ENCODE measurements around the gene ADRA2C. TPM values are rescaled to one million over a fixed set of nuclear protein-coding genes. Genes with fewer than 3 reads are reported as not detected.

The ADRA2C gene
- total RNA-seq, 1 donor from 2014 or later, result 7.9 TPM

DNA sequence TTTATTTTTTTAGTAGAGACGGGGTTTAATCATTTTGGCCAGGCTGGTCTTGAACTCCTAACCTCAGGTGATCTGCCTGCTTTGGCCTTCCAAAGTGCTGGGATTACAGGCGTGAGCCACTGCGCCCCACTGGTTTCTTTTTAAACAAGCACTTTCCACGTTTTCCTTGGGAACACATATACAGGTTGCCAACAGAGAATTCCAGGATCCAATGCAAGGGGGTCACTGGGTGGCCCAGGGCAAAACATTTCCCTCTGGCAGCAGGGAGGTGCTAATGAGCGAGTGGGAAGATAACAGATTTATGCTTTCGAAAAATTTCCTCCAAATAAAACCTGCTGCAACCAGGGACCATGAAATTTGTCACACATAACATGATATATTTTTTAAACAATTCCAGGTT, 41.1 kb downstream of the ADRA2C start:
- TF ChIP-seq CTCF (conservative IDR thresholded peaks at IDR 0.05), result no peak
- no peak for DNase-seq (ENCODE audit: extremely low spot score, unreplicated experiment)
- peaks cover 37% of the 10 kb centered on the region for H3K27me3 Mint-ChIP-seq
- H3K36me3 Mint-ChIP-seq, result no peaks in the 10 kb centered on the region
- no peak overlapping the region for H3K27ac Mint-ChIP-seq
- H3K9me3 Mint-ChIP-seq, result no peaks in the 10 kb centered on the region
- H3K4me1 Mint-ChIP-seq (ENCODE audit: unreplicated experiment), result peaks cover 14% of the 10 kb centered on the region
- H3K4me3 Mint-ChIP-seq, result no peak overlapping the region

DNA sequence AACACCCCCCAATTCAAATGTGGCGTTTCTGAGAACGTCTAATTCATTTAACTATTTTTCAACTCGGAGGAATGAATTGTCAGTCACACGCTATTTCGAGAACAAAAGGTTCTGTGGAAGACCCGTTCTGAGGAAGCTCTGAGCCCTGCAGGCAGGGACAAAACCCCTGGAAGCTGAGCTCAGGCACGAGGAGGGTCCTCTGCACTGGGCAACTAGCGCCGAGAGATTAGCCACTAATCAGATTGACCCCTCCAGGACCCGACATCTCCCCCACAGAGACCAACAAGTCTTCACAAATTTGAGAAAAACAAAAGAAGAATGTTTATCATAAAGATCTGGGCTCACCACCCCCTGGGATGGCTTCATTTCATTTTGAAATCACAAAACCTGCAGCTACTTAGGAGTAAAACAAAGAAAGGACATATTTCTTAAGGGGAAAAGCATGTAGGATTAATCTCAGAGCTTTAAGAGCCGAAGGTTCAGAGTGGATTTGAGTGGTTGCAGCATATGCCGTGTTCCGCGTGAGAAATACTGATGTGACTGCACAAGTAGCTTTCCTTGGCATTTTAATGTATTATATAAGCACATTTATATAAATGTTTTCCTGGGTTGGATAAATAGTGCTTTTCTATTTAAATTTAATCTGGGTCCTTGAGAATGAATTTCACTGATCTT, 41.8 kb downstream of the ADRA2C start:
- Mint-ChIP-seq H3K9me3 (no peaks in the 10 kb centered on the region), H3K27me3 (peaks cover 35% of the 10 kb centered on the region), H3K27ac (no peak overlapping the region), H3K36me3 (no peaks in the 10 kb centered on the region), H3K4me1 (ENCODE audit: unreplicated experiment) (peaks cover 11% of the 10 kb centered on the region), H3K4me3 (no peak overlapping the region)
- no peak for DNase-seq (ENCODE audit: extremely low spot score, unreplicated experiment)
- no peak for TF ChIP-seq CTCF (conservative IDR thresholded peaks at IDR 0.05)

GRCh38 chr4:3808597-3808996, 42.4 kb downstream of the ADRA2C start:
- H3K4me3 Mint-ChIP-seq, result no peak overlapping the region
- no peak overlapping the region for H3K27ac Mint-ChIP-seq
- DNase-seq (ENCODE audit: extremely low spot score, unreplicated experiment), result no peak
- peaks cover 10% of the 10 kb centered on the region for H3K4me1 Mint-ChIP-seq (ENCODE audit: unreplicated experiment)
- no peak for TF ChIP-seq CTCF (conservative IDR thresholded peaks at IDR 0.05)
- H3K27me3 Mint-ChIP-seq, result peaks cover 34% of the 10 kb centered on the region
- no peaks in the 10 kb centered on the region for H3K9me3 Mint-ChIP-seq
- H3K36me3 Mint-ChIP-seq, result no peaks in the 10 kb centered on the region

GRCh38 chr4:3809028-3809427, 42.8 kb downstream of the ADRA2C start:
- TF ChIP-seq CTCF (conservative IDR thresholded peaks at IDR 0.05), result no peak
- no peaks in the 10 kb centered on the region for H3K36me3 Mint-ChIP-seq
- H3K27me3 Mint-ChIP-seq, result peaks cover 36% of the 10 kb centered on the region
- no peaks in the 10 kb centered on the region for H3K9me3 Mint-ChIP-seq
- no peak overlapping the region for H3K4me3 Mint-ChIP-seq
- DNase-seq (ENCODE audit: extremely low spot score, unreplicated experiment), result no peak
- peaks cover 10% of the 10 kb centered on the region for H3K4me1 Mint-ChIP-seq (ENCODE audit: unreplicated experiment)
- no peak overlapping the region for H3K27ac Mint-ChIP-seq

GRCh38 chr4:3809451-3810110, 43.4 kb downstream of the ADRA2C start:
- no peak overlapping the region for H3K27ac Mint-ChIP-seq
- no peak for DNase-seq (ENCODE audit: extremely low spot score, unreplicated experiment)
- H3K36me3 Mint-ChIP-seq, result no peaks in the 10 kb centered on the region
- no peaks in the 10 kb centered on the region for H3K9me3 Mint-ChIP-seq
- TF ChIP-seq CTCF (conservative IDR thresholded peaks at IDR 0.05), result no peak
- H3K27me3 Mint-ChIP-seq, result peaks cover 38% of the 10 kb centered on the region
- peaks cover 10% of the 10 kb centered on the region for H3K4me1 Mint-ChIP-seq (ENCODE audit: unreplicated experiment)
- no peak overlapping the region for H3K4me3 Mint-ChIP-seq
